ENCODE measurements around the gene TCN2.

The TCN2 gene

DNA sequence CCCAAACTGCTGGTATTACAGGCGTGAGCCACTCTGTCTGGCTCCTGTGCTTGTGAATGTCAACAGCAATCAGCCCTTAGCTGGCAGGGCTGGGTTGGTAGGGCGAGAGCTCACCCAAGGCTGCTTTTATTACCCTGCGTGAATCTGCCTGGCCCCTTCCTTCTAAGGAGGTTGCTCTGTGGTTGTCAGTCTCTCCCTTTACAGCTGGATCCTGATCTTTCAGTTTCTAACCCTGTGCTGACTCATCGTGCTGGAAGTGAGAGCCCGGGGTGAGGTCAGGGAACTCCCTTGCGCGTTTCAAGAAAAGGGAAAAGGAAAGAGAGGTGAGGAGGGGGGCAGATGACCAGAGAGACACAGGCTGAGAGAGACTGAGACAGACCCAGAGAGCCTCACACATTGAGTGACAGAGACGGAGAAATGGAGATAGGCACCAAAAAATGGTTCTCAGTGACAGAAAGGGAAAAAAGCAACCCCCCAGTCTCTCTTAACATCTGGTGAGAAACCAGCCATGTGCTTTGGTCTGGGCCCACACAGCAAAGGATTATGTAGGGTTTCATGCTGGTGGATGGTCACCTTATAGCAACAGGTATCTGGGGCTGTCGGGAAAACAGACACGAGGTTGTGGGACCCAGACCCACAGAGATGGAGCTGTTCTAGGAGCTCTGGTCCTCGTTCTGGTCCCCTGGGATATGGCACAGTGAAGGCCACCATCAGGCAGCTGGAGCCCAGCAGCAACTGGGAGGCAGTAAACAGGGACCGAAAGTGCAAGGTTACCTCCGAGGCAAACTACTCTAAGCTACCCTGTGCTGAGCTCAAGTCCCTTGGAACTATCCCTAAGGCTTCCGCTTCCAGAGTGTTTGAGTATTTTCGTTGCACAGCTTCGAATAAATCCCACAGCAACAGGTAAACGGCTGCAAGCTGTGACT, 2.5 kb downstream of the TCN2 start:
- H3K4me3 ChIP-seq (ENCODE audit: low read depth, low read length), result no peak overlapping the region
- TF ChIP-seq, protein P1, sequence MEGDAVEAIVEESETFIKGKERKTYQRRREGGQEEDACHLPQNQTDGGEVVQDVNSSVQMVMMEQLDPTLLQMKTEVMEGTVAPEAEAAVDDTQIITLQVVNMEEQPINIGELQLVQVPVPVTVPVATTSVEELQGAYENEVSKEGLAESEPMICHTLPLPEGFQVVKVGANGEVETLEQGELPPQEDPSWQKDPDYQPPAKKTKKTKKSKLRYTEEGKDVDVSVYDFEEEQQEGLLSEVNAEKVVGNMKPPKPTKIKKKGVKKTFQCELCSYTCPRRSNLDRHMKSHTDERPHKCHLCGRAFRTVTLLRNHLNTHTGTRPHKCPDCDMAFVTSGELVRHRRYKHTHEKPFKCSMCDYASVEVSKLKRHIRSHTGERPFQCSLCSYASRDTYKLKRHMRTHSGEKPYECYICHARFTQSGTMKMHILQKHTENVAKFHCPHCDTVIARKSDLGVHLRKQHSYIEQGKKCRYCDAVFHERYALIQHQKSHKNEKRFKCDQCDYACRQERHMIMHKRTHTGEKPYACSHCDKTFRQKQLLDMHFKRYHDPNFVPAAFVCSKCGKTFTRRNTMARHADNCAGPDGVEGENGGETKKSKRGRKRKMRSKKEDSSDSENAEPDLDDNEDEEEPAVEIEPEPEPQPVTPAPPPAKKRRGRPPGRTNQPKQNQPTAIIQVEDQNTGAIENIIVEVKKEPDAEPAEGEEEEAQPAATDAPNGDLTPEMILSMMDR (IDR thresholded peaks at IDR 0.05; ENCODE audit: borderline replicate concordance, insufficient read depth, low read depth, low read length), result no peak

DNA sequence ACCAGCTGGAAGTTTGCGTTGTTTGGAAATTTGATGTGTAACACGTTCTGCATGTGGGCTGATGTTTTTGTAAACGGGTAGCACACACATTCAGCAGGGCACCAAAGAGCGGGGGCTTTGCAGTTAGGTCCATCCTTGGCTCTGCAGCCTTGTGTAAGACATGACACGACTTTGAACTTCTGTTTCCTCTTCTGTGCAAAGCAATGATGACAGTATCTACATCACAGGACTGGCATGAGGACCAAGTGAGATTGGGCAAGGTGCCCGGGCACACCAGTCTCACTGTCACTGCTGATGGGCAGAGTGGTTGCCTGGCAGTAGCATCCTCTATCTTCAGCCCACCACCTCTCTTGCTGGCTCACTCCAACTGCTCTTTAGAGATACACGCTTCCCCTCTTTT, 3.3 kb downstream of the TCN2 start:
- TF ChIP-seq, protein P1 (IDR thresholded peaks at IDR 0.05; ENCODE audit: borderline replicate concordance, insufficient read depth, low read depth, low read length), result no peak
- H3K4me3 ChIP-seq (ENCODE audit: low read depth, low read length), result no peak overlapping the region

DNA sequence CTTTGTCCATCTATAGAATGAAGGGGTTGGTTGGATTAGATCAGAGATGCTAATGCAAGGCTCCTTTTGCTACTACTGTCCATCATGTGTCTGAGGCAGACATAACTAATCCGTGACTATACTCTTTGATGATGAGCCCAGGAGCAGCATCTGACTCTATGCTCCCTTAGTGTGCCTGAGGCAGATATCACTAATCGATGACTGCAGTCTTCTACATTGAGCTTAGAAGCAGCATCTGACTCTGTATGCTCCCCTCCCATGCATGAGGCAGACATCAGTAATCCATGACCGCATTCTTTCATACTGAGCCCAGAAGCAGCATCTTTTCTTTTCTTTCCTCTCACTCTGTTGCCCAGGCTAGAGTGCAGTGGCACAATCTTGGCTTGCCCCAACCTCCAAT, 4.2 kb downstream of the TCN2 start:
- TF ChIP-seq, protein P1 (IDR thresholded peaks at IDR 0.05; ENCODE audit: borderline replicate concordance, insufficient read depth, low read depth, low read length), result no peak
- H3K4me3 ChIP-seq (ENCODE audit: low read depth, low read length), result no peak overlapping the region

DNA sequence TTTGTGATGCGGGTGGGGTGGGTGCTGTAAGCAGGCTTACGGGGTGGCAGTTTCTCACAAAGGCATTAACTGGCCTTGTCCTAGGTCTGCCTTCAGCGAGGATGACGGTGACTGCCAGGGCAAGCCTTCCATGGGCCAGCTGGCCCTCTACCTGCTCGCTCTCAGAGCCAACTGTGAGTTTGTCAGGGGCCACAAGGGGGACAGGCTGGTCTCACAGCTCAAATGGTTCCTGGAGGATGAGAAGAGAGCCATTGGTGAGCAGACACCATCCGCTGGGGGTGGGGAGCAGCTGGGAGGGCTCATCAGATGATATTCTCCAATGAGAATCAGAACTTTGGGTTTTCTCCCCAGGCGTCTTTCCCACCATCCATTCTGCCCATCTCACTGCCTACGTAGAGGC, 5.8 kb downstream of the TCN2 start:
- H3K4me3 ChIP-seq (ENCODE audit: low read depth, low read length), result no peak overlapping the region
- TF ChIP-seq, protein P1 (IDR thresholded peaks at IDR 0.05; ENCODE audit: borderline replicate concordance, insufficient read depth, low read depth, low read length), result no peak

DNA sequence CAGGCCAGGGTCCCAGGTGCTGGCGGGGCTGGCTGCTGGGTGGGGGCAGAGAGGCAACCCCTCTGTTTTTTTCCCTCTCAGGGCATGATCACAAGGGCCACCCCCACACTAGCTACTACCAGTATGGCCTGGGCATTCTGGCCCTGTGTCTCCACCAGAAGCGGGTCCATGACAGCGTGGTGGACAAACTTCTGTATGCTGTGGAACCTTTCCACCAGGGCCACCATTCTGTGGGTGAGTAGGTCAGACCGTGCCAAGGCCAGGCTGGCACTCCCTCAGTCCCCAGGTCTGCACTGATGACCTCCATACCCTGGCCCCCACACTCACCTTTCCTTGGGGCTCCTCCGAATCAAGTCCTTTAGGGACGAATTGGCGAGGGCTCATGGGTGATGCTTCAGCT, 7.3 kb downstream of the TCN2 start:
- no peak overlapping the region for H3K4me3 ChIP-seq (ENCODE audit: low read depth, low read length)
- TF ChIP-seq, protein P1 (IDR thresholded peaks at IDR 0.05; ENCODE audit: borderline replicate concordance, insufficient read depth, low read depth, low read length), result no peak

DNA sequence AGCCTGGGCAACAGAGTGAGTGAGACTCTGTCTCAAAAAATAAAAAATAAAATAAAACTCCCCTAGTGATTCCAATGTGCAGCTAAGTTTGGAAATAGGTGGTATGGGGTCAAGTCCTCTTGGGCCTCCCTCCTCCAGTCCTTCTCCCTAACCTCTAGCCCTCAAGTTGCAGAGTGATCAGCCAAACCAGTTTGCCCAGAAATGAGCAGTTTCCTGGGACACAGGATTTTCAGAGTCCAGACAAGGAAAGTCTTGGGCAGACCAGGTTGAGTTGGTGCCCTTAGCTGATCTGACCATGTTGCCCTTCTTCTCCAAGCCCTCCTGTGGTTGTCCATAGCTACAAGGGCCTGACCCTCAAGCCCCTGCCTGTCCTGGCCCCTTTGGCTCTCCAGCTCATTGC, 7.9 kb downstream of the TCN2 start:
- TF ChIP-seq, protein P1 (IDR thresholded peaks at IDR 0.05; ENCODE audit: borderline replicate concordance, insufficient read depth, low read depth, low read length), result no peak

DNA sequence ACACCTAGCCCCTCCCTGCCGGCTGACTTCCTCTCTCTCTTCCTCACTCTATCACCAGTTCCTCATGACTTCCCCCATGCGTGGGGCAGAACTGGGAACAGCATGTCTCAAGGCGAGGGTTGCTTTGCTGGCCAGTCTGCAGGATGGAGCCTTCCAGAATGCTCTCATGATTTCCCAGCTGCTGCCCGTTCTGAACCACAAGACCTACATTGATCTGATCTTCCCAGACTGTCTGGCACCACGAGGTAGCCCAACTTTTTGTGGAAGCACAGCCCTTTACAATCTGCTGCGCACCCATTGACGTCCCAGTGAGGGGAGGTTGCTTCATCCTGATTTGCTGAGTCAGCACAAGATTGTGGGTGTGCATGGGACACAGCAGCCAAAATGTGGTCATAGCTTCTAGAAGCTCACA, 8.6 kb downstream of the TCN2 start:
- TF ChIP-seq, protein P1 (IDR thresholded peaks at IDR 0.05; ENCODE audit: borderline replicate concordance, insufficient read depth, low read depth, low read length), result no peak
- H3K4me3 ChIP-seq (ENCODE audit: low read depth, low read length), result no peak overlapping the region

More for the DNA sequence above, 7.9 kb downstream of the TCN2 start:
- H3K4me3 ChIP-seq (ENCODE audit: low read depth, low read length), result no peak overlapping the region

Data from GM12875 (cell line).